NCI-H1436 treated with DMSO at 0.1 percent for 48 hours (cell line): ENCODE results near the gene DPP4.
"Not testable (repeated sequence)": the region's sequence is repeated elsewhere in the genome, so short reads cannot be mapped to it uniquely, and the experiment has no call there.

Experiments
- DNase-seq: peaks from one replicate; lab custom pipeline; 2025; lab: John Stamatoyannopoulos, UW

Gene DPP4

DNA sequence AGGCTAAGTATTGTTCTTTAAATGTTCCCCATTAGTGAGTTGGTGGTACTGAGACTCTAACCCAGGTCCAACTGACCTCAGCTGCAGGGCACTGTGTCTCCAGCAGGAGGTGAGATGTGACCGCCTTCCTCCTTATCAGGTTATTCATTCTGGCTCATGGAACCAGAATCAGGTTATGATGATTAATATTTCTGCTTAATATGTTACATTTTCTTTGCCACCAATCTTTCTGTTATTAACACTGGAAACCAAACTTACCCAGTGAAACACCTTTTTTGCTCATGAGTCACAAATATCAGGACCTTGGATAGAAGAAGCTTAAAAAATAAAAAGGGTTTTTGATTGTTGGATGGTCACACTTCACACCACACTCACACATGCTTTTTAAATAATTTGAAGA is 85.4 kb downstream of the DPP4 start:
- no peak for DNase-seq

DNA sequence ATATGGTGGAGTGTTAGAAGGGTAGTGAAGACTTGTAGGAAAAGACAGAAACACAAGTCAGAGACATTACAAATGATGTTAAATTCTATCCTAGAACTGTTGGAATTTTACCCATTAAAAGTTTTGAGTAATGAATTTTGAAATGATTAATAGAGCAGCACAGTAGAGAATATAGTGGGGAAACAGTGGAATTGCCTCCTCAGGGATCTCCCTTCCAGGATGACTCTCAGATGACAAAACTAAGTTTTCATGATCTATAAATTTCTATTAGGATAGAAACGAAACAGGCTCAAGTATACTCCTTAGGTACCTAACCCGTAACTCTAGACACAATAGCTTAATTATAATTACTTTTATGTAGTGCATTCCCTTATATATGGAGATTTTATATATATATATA is 86.7 kb downstream of the DPP4 start:
- DNase-seq = no peak

DNA sequence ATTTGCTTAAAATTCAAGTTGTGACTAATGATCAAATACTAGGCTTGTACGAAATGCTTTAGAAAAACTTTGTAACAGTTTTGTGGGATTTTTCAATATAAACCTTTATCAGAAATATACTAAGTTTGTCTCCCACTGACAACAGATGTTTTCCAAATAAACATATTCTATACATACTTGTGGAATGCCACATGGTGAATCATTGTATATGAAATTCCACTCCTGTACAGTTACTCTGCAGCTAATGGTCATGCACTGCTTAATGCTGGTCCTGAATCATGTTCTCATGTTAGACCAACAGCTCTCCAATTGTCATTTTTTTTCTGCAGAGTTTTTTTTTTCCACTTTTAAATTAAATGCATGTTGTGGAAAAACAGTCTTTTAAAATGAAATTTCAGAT is 90.1 kb downstream of the DPP4 start:
- DNase-seq = no peak

DNA sequence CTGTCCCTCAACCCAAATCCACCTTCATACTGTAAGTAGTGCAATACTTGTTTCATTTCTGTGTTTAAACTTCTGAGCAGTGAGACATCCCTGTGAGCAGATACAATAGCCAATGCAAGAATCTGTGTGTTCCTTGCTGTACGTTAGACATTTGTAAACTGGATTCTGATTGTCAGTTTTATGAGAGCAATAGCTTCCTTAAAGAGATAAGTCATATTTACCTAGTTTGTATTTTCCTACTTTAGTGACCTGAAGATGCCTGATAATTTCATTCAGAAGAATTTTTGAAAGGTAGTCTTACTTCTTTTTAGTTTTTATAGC is 90.7 kb downstream of the DPP4 start:
- DNase-seq = no peak

- no peak for DNase-seq
Observed at GRCh38 chr2:161982548-161983330, 91.3 kb downstream of the DPP4 start.

- no peak for DNase-seq
Observed at GRCh38 chr2:161981679-161982250, 92.2 kb downstream of the DPP4 start.

DNA sequence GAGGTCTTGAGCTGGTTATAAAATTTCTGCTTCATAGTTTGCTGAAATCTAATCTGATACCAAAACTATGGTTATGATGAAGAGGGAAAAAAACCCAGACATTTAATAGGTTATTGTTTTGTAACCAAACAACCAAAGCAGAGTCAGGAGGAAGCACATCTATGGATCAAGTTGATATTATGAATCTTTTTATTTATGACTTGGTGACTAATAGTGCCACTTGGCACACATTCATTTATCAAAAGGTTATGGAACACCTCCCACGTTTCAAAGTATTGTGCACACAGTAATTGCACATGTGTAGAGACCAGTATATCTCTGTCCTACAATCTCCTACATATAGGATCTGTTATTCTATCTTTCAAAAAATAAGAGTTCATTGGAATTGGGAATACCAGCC is 93.0 kb downstream of the DPP4 start:
- no peak for DNase-seq

- no peak for DNase-seq
Observed at GRCh38 chr2:161979490-161979889, 94.5 kb downstream of the DPP4 start.

DNA sequence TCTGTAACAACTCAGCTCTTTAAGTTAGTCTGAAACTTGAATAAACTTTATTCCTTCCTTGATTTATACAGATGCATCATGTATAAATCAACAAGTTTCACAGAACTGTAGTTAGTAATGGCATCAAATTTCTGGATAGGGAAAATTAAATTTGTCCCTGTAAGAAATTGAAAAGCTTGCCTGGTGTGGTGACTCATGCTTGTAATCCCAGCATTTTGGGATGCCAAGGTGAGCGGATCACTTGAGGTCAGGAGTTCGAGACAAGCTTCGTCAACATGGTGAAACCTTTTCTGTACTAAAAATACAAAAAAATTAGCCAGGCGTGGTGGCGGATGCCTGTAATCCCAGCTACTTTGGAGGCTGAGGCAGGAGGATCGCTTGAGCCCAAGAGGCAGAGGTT is 96.1 kb downstream of the DPP4 start:
- not testable (repeated sequence) for DNase-seq

DNA sequence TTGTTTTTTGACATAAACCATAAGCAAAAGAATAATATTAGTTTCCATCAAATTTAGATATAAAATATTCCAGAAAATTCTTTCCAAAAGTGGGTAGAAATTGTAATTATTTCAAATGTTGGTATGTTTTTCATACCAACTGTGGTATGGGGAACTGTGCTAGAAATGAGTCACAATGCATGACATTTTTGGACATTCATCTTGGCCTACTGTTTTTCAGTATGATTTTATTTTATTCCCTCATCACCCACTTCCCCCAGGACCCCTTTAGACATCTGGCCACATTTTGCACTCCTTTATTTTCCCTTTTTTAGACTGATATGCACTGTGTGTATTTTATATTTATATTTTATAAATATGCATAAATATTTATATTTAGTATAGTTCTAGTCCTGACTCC is 97.1 kb downstream of the DPP4 start:
- no peak for DNase-seq

- no peak for DNase-seq
Observed at GRCh38 chr2:161976295-161976694, 97.7 kb downstream of the DPP4 start.

DNA sequence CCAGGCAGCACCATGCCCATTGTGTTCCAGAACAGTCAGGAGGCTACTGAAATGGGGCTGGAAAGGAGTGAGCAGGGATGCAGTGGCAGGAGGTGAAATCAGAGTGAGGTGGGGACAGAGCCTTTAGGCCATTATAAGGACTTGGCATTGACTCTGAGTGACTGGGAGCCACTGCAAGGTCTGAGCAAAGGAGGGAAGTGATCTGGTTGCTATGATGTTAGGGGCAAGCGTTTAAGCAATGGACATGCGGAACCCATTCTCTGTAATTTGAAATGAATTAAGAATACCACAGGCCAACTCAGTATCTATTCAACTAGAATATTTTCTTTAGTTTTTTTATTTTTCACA is 98.2 kb downstream of the DPP4 start:
- no peak for DNase-seq

- no peak for DNase-seq
Observed at GRCh38 chr2:161975062-161975812, 98.8 kb downstream of the DPP4 start.

- DNase-seq = no peak
Observed at GRCh38 chr2:161974461-161974860, 99.6 kb downstream of the DPP4 start.

GRCh38 chr2:161972866-161973265 is 101.1 kb downstream of the DPP4 start:
- no peak for DNase-seq

GRCh38 chr2:161972232-161972631 is 101.8 kb downstream of the DPP4 start:
- DNase-seq = no peak

GRCh38 chr2:161971551-161971950 is 102.5 kb downstream of the DPP4 start:
- no peak for DNase-seq

GRCh38 chr2:161969159-161969558 is 104.9 kb downstream of the DPP4 start:
- no peak for DNase-seq

DNA sequence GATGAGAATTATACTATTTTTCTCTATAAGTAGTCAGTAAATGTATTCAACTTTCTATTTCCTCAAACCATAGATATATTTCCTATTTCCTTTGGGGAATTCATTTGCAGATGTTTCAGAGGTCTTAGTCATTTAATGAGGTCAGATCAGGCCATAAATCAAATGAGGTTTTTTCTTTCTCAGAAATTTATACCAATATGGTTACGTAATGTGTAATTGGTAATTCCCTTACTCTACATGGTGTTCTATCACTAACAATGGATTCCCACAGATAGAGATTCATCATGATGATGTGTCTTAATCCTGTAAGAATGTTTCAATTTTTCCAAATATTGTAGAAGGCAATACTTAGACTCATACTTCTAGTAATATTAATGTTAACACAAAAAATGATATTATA is 108.0 kb downstream of the DPP4 start:
- no peak for DNase-seq

DNA sequence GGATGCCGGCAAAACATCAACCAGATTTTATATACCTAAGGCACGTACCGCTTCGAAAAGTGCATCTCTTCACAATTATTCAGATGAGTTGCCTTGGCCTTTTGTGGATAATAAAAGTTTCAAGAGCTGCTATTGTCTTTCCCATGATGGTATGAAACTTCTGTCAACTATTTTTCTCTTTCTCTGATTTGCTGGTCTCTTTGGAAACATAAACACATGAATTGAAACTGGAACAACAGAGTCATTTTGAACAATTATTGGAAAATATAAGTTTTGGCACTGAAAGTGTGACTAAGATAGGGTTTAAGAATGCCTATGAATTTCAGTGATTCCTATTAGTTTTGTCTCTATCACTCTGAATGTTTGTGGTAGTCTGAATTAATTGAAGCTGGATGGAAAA is 109.9 kb downstream of the DPP4 start:
- DNase-seq = no peak

GRCh38 chr2:161962160-161962559 is 111.9 kb downstream of the DPP4 start:
- no peak for DNase-seq

DNA sequence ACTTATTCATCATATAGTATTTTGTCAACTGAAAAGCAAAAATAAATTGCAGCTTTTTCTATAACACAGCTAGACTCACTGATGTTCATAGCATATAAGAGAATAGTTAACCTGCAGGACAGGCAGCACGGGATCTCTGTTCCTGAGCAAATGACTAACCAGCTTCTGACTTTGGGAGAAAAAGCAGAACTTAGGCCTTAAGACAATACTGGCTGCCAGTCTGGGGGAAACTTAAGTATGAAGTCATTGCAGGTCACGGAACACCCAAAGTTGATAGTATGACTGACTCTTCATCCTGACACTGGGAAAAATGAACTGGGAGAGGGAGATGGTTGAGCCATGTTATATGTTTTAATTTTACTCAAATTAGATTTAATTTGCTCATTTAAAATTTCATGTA is 113.0 kb downstream of the DPP4 start:
- DNase-seq = no peak

GRCh38 chr2:161956738-161957137 is 117.3 kb downstream of the DPP4 start:
- DNase-seq = no peak

DNA sequence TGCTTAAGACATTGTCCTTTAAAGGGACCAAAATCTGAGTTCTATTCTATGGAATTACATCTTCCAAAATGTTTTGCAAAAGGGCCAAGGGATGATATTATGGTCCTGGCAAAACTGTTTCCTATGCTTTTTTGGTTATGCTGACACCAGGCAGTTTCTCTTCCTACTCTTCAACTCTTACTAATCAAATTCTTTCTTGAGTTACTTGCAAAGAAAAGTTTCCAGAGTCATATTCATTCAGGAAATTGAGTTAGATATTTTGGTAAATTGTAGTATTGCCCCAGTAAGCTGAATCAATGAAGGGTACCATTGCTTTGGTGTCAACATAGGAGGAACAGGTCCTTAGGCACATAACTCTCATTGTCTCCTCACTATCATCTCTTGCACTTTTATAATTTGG is 118.8 kb downstream of the DPP4 start:
- no peak for DNase-seq
